ENCODE results near the gene SRRM4. TPM values are rescaled to one million over a fixed set of nuclear protein-coding genes. Genes with fewer than 3 reads are reported as not detected.

The SRRM4 gene
- total and polyA plus RNA-seq, 10 of the 15 experiments (the other 5 are each of a cell fraction or from before 2014, with no cell fraction given) = under 0.01 to 0.01 TPM; not detected in 8

DNA sequence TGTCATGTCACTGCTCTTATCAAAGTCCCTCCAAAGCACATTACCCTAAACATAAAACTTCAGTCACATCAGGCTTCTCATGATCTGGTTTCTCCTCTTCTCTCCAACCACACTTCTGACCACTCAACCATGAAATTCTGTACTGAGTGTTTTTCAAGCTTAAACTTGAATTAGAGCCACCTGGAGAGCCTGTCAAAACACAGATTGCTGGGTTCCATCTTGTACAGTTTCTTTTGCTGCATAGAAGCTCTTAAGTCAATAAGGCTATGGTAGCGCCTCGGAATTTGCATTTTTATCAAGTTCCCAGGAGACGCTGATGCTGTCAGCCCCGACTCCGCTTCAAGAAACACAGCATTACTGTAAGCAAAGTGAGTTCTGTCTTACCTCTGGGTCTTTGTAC lies 16.4 kb upstream of the SRRM4 start:
- no peak for ATAC-seq
- Histone ChIP-seq H3K4me2 (ENCODE audit: control insufficient read depth, insufficient read depth) (no peak overlapping the region), H3K27ac (ENCODE audit: control insufficient read depth, insufficient read depth) (no peak overlapping the region), H3K36me3 (ENCODE audit: control insufficient read depth in 2 of 2, insufficient read depth in 2 of 2, low read length in 1 of 2) (no peaks in the 10 kb centered on the region), H4K20me1 (ENCODE audit: control insufficient read depth, insufficient read depth) (no peaks in the 10 kb centered on the region), H3K4me3 (no peak overlapping the region), H3K9me3 (replicated peaks; ENCODE audit: control insufficient read depth, insufficient read depth, low read length) (no peaks in the 10 kb centered on the region), H2AFZ (ENCODE audit: control insufficient read depth, low read depth, low read length) (no peak overlapping the region), H3K9ac (ENCODE audit: control insufficient read depth, insufficient read depth, low read length) (no peak overlapping the region), H3K4me1 (ENCODE audit: control insufficient read depth, insufficient read depth, low read length) (no peaks in the 10 kb centered on the region), H3K79me2 (ENCODE audit: control insufficient read depth, insufficient read depth, low read length) (no peaks in the 10 kb centered on the region), H3K27me3 (replicated peaks in 1 of 2; ENCODE audit: control insufficient read depth in 2 of 2, insufficient read depth in 2 of 2, low read length in 1 of 2) (no peaks in the 10 kb centered on the region; a peak in 1 of 4 replicates)
- ChIA-PET CTCF (no interaction called here), SMC1A (ENCODE audit: uncharacterized antibody, unreplicated experiment) (no interaction called here), POLR2A (no interaction called here), RAD21 (ENCODE audit: unreplicated experiment) (no interaction called here)
- intact Hi-C loops (cut with micrococcal nuclease; ENCODE audit: unreplicated experiment) = no loop called here
- FAIRE-seq = no peak
- WGBS (ENCODE audit: insufficient coverage, insufficient replicate concordance, low lambda C conversion rate, missing lambda C conversion rate) = 64% methylated on average over 5 of the region's 5 CpGs
- no TSS peak for BruUV-seq (replicated peaks)
- in situ Hi-C loops (cut with MboI) = no loop called here
- TF ChIP-seq, protein P1, sequence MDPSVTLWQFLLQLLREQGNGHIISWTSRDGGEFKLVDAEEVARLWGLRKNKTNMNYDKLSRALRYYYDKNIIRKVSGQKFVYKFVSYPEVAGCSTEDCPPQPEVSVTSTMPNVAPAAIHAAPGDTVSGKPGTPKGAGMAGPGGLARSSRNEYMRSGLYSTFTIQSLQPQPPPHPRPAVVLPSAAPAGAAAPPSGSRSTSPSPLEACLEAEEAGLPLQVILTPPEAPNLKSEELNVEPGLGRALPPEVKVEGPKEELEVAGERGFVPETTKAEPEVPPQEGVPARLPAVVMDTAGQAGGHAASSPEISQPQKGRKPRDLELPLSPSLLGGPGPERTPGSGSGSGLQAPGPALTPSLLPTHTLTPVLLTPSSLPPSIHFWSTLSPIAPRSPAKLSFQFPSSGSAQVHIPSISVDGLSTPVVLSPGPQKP (IDR thresholded peaks at IDR 0.05; ENCODE audit: low read depth, low read length) = no peak
- TF ChIP-seq IRF4 (IDR thresholded peaks at IDR 0.05; ENCODE audit: low read depth, low read length) = no peak
- TF ChIP-seq BCL11A (IDR thresholded peaks at IDR 0.05; ENCODE audit: low read depth, low read length) = no peak
- no peak for TF ChIP-seq CBX5 (IDR thresholded peaks at IDR 0.05; ENCODE audit: low read depth)
- no peak for TF ChIP-seq MTA3 (IDR thresholded peaks at IDR 0.05; ENCODE audit: borderline replicate concordance, low read length)
- TF ChIP-seq RAD51 (IDR thresholded peaks at IDR 0.05) = no peak
- TF ChIP-seq SMAD5 (IDR thresholded peaks at IDR 0.05; ENCODE audit: low read depth) = no peak
- TF ChIP-seq KDM1A (IDR thresholded peaks at IDR 0.05; ENCODE audit: borderline replicate concordance) = no peak
- TF ChIP-seq POU2F2 (IDR thresholded peaks at IDR 0.05; ENCODE audit: borderline replicate concordance, low read depth, low read length) = no peak
- TF ChIP-seq, protein P2, sequence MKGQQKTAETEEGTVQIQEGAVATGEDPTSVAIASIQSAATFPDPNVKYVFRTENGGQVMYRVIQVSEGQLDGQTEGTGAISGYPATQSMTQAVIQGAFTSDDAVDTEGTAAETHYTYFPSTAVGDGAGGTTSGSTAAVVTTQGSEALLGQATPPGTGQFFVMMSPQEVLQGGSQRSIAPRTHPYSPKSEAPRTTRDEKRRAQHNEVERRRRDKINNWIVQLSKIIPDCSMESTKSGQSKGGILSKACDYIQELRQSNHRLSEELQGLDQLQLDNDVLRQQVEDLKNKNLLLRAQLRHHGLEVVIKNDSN (IDR thresholded peaks at IDR 0.05; ENCODE audit: borderline replicate concordance, extremely low read length, insufficient read depth, low read depth, low read length) = no peak
- TF ChIP-seq, protein P3, sequence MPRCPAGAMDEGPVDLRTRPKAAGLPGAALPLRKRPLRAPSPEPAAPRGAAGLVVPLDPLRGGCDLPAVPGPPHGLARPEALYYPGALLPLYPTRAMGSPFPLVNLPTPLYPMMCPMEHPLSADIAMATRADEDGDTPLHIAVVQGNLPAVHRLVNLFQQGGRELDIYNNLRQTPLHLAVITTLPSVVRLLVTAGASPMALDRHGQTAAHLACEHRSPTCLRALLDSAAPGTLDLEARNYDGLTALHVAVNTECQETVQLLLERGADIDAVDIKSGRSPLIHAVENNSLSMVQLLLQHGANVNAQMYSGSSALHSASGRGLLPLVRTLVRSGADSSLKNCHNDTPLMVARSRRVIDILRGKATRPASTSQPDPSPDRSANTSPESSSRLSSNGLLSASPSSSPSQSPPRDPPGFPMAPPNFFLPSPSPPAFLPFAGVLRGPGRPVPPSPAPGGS (IDR thresholded peaks at IDR 0.05; ENCODE audit: borderline replicate concordance, insufficient read depth, low read depth, low read length, poor library complexity, severe bottlenecking) = no peak
- TF ChIP-seq, protein P4, sequence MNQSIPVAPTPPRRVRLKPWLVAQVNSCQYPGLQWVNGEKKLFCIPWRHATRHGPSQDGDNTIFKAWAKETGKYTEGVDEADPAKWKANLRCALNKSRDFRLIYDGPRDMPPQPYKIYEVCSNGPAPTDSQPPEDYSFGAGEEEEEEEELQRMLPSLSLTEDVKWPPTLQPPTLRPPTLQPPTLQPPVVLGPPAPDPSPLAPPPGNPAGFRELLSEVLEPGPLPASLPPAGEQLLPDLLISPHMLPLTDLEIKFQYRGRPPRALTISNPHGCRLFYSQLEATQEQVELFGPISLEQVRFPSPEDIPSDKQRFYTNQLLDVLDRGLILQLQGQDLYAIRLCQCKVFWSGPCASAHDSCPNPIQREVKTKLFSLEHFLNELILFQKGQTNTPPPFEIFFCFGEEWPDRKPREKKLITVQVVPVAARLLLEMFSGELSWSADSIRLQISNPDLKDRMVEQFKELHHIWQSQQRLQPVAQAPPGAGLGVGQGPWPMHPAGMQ (IDR thresholded peaks at IDR 0.05; ENCODE audit: borderline replicate concordance) = no peak
- no peak for DNase-seq (ENCODE audit: low read depth, low spot score)
